GM12878 (cell line): Measurements from ENCODE around the gene AHNAK. TPM values are rescaled to one million over a fixed set of nuclear protein-coding genes. Genes with fewer than 3 reads are reported as not detected.

Experiments
- ATF7 ChIP-seq: fragments of 450-650 bp; IDR thresholded peaks from 2 replicates; pipeline ENCODE4 v1.6.1; 2016; ENCODE audit warnings: low read depth, mild to moderate bottlenecking
- MLLT1 ChIP-seq: fragments of 450-650 bp; IDR thresholded peaks from 2 replicates; pipeline ENCODE4 v1.6.1; 2016; ENCODE audit warnings: mild to moderate bottlenecking
- NFXL1 ChIP-seq: fragments of 450-650 bp; IDR thresholded peaks from 2 replicates; pipeline ENCODE4 v1.6.1; 2017; ENCODE audit warnings: antibody characterized with exemption, mild to moderate bottlenecking, borderline replicate concordance
- NR2C2 ChIP-seq: IDR thresholded peaks from 2 replicates; pipeline ENCODE4 v1.6.1; 2011; ENCODE audit warnings: borderline replicate concordance, low read depth; ENCODE audit not compliant: control insufficient read depth, insufficient read length
- PAX5 ChIP-seq: IDR thresholded peaks from 2 replicates; pipeline ENCODE4 v1.6.1; 2011; ENCODE audit warnings: low read depth, low read length, borderline replicate concordance
- RAD21 ChIP-seq: IDR thresholded peaks from 2 replicates; pipeline ENCODE4 v1.6.1; 2011; ENCODE audit warnings: mild to moderate bottlenecking, low read depth, low read length, moderate library complexity; ENCODE audit not compliant: insufficient read depth
- RB1 ChIP-seq: fragments of 450-650 bp; formaldehyde crosslinking; IDR thresholded peaks from 2 replicates; pipeline ENCODE4 v1.6.1; 2017; ENCODE audit warnings: mild to moderate bottlenecking, borderline replicate concordance
- SMAD1 ChIP-seq: fragments of 450-650 bp; IDR thresholded peaks from 2 replicates; pipeline ENCODE4 v1.6.1; 2018; ENCODE audit warnings: mild to moderate bottlenecking, low read depth; ENCODE audit not compliant: partially characterized antibody
- YBX1 ChIP-seq: fragments of 450-650 bp; IDR thresholded peaks from 2 replicates; pipeline ENCODE4 v1.6.1; 2016; ENCODE audit warnings: antibody characterized with exemption
- polyA plus RNA-seq, 11 experiments: library from polyadenylated mRNA; depleted of rRNA in 4 of 11; unstranded in 6 of 11; stranded (reverse) in 5 of 11; fragments of >200 nt; fragmentation: Nextera tagmentation in 4 of 11; fragmentation: Illumina TruSeq in 1 of 11; extraction: Ambion mirVana in 4 of 11; extraction: Trizol in 1 of 11; gene quantifications; 1 replicate in 1 of 11; 2 replicates in 10 of 11; pipeline versions ENCODE4 v1.2.1 to v1.2.3, GENCODE V29; 2011 to 2016; ENCODE audit warnings: inconsistent platforms in 2 of 11, missing spikeins in 2 of 11, low read depth in 1 of 11
- total RNA-seq, 4 experiments: library from RNA; depleted of rRNA in 3 of 4; stranded (reverse); fragments of >200 nt in 3 of 4; fragmentation: Illumina TruSeq in 1 of 4; extraction: Trizol in 1 of 4; gene quantifications; 2 replicates each; pipeline versions ENCODE4 v1.2.1 to v1.2.3, GENCODE V29; 2013 to 2021
- TF ChIP-seq, protein P1 (sequence below): fragments of 450-650 bp; IDR thresholded peaks from 2 replicates; pipeline ENCODE4 v1.6.1; 2018; ENCODE audit warnings: mild to moderate bottlenecking, low read depth, moderate library complexity; ENCODE audit not compliant: partially characterized antibody

Gene AHNAK
- total and polyA plus RNA-seq, 10 of the 15 experiments (the other 5 are each of a cell fraction or from before 2014, with no cell fraction given): 0.76 to 90.3 (median 19.4) TPM

DNA sequence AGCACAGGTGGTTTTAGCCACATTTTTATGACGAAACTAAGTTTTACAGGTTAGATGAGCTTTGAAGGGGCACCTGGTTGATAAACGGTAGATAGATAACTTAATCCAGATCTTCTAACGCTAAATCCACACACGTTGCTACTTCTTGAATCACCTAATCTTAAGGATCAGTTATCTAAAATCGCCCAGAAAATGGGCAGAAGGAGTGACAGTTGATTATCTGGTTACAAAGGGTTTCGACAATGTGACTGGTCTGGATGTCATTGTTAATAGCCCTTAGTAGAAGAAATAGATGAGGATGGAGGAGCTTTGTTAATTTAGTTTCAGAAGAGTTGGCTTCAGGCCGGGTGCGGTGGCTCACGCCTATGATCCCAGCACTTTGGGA lies 84.1 kb downstream of the AHNAK start (continued):
- TF ChIP-seq NFXL1 (no peak), ATF7 (no peak), NR2C2 (no peak), RAD21 (no peak), MLLT1 (no peak), YBX1 (no peak), RB1 (no peak), SMAD1 (no peak), PAX5 (no peak)
- TF ChIP-seq, protein P1, sequence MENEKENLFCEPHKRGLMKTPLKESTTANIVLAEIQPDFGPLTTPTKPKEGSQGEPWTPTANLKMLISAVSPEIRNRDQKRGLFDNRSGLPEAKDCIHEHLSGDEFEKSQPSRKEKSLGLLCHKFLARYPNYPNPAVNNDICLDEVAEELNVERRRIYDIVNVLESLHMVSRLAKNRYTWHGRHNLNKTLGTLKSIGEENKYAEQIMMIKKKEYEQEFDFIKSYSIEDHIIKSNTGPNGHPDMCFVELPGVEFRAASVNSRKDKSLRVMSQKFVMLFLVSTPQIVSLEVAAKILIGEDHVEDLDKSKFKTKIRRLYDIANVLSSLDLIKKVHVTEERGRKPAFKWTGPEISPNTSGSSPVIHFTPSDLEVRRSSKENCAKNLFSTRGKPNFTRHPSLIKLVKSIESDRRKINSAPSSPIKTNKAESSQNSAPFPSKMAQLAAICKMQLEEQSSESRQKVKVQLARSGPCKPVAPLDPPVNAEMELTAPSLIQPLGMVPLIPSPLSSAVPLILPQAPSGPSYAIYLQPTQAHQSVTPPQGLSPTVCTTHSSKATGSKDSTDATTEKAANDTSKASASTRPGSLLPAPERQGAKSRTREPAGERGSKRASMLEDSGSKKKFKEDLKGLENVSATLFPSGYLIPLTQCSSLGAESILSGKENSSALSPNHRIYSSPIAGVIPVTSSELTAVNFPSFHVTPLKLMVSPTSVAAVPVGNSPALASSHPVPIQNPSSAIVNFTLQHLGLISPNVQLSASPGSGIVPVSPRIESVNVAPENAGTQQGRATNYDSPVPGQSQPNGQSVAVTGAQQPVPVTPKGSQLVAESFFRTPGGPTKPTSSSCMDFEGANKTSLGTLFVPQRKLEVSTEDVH: no peak
- TF ChIP-seq, all 136 proteins: peak for 0
